GF-D8 (cell line): ENCODE data around the gene EGLN1.

ENCODE experiments used
- DNase-seq: peaks from one replicate; lab custom pipeline; 2025; lab: John Stamatoyannopoulos, UW

EGLN1 gene

DNA sequence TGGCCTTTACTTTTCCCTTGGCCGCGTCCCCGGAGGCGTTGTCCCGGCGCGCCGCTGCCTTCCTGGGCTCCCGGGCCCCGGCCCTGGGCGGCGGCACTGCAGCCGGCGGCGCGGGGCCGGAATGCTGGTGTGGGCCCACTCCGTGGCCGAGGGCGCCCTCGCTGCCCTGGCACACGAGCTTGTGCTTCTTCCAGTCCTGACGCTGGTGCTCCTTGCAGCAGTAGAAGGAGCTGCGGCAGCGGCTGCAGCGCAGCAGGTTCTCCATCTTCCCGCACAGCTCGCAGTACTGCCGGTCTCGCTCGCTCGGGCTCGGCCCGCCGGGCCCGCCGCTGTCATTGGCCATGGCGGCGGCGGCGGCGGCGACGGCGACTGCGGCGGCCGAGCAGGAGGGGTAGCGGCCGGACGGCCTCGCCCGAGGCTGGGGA, 529 bp downstream of the EGLN1 start:
- no peak for DNase-seq

DNA sequence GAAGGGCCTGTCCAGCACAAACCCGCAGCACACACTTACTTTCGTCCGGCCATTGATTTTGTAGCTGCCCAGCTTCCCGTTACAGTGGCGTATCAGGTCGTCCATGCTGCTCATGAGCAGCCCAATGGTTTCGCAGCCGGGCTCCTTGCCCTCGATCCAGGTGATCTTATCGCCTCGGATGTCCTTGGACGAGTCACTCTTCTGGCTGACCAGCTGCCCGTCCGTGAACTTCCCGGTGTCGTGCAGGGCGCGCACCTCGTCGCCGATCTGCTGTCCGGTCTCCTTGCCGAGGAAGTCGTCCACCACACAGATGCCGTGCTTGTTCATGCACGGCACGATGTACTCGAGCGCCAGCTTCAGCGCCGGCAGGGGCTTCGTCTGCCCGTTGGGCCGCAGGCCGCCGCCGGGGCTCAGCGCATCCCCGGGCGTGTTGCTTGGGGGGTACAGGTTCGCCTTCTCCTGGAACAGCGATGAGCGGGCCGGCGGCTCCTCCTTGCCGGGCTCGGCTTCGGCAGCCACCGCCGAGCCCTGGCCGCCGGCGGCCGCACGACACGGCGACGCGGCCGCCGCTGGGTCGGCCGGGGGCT, 1.0 kb downstream of the EGLN1 start:
- DNase-seq = no peak

DNA sequence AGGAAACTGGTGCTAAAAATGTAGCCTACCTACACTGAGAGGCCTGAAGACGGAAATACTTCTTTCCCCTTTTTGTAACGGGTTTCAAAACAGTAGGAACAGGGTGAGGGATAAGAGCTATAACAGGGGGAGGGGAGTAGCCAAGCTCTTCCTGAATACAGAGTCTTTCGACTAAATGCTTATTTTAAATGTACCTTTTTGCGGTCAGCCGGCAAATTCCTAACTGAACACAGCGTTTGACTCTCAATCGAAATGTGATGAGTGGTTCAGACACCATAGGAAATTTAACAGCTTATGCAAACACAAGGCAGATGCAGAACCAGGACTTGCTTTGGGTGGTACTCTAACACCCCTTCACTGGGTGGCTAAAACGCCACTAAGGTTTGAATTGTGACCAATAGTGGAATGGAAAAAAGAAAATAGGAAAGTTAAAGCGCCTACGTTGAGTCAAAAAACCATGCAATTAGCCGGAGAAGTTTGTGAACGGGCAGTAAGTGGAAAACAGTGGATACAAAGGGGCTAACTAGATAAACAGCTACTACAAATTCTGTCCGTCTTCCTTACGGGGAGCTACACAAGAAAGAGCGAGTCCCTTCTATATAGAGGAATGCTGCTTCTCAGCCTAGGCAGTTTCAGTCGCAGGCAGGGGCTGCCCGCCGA, 1.7 kb downstream of the EGLN1 start:
- DNase-seq = peak; percentile 48

DNA sequence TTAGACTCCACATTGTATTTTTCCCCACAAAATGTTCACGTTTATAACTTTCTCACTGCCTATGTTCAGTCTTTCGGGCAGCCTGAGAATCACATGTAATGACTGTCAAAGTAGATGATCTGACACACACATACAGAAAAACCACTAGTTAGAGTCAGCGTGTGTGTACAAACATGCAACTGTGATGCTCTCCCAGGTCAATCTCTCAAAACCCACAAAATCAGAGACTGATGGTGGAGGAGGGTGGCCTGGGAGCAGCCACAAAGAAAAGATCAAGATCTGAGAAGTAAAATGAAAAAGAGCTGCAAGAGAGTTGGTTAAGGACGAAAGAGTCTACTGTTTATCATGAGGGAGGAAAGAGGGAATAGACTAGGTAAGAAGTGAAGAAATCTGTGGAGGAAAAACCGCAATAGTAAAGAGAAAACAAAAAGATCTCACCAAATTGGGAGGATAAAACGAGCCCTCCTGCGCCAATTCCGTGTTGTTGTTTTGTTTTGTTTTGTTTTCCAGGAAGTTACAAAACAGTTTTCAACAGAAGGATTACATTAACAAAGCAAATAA, 2.3 kb downstream of the EGLN1 start:
- DNase-seq = no peak

DNA sequence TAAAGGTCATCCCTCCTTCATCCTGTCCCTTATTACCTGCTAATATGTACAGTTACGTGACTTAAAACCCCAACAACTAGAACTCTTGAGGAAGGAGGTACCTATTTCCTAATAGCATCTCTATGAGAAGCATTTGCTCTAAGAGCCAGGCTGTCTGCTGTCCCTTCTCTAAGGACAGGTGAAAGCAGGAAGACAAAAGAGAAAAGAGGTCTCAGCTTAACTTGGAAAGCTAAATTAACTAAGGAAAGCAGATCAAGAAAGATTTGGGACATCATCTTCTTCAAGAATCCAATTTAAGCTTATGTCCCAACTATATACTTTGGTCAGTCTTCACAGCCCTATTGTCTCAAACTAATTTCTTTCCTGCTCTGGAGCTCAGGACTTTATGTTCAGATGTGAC, 2.9 kb downstream of the EGLN1 start:
- DNase-seq = no peak

DNA sequence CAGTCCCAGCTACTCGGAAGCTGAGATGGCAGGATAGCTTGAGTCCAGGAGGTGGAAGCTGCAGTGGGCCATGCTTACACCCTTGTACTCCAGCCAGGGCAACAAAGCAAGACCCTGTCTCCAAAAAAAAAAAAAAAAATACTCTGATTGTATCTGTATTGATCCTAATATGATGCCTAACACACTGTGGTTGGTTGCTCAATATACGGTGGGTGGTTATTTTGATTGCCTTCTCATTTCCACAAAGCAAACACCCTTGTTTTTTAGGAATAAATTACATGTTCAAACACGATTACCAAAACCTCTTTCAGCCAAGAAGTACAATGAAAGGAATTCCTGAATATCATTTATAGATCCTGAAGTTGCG, 3.4 kb downstream of the EGLN1 start:
- DNase-seq = no peak

DNA sequence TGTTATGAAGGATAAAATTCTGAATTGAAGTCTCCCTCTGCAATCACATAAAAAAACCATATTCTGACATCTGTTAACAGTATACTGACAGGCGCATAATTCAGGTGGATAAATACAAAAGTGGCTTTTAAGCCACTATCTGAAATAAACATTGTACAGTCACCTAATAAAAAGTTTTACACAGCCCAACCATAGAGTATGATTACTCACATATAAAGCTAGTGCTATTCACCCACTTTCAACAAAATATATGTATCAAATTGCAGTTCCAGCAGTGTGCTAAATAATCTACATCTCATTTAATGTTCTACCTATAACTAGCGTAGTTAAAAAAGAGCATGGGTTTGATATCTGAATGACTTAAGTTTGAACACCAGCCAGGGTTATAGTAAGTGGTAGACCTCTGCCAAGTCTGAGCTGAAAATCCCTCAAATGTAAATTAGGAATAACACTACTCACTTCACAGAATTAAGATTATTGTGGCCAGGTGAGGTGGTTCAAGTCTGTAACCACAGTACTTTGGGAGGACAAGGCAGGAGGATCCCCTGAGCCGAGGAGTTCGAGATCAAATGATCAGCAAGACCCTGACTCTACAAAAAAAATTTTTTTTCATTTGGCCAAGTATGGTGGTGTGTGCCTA, 3.9 kb downstream of the EGLN1 start:
- no peak for DNase-seq

DNA sequence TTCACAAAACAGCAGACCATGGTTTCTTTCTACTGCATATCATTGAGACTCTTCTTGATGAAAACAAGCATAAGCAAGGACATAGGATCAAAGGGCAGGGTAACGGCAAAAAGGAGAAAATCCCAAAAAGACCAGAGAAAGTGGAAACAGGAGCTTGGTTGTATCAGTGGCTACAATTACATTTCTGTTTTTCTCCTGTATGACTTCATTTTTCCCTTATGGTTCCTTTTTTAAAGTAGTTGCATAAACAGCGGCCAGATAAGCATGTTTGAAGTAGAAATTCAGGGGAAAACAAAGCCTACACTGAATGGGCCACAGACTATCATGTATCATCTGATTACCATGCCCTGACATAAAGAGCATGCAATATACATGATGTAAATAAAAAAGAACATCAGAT, 4.6 kb downstream of the EGLN1 start:
- DNase-seq = peak; percentile 6

DNA sequence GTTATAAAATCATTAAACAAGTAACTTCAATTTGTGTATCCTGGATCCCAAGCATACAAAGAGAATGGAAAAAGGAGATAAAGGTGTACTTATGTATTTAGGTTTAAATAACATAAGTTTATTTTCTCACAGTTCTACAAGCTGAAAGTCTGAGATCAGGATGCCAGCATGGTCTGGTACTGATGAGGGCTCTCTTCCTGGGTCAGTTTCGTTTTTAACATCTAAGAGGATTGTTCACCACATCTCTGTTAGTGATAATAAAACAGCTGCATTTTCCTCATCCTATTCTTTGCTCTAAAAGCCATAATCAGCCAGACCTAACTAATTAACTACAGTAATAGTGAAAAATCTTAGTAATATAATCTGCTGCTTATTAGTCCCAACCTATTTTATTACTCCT, 5.2 kb downstream of the EGLN1 start:
- no peak for DNase-seq

DNA sequence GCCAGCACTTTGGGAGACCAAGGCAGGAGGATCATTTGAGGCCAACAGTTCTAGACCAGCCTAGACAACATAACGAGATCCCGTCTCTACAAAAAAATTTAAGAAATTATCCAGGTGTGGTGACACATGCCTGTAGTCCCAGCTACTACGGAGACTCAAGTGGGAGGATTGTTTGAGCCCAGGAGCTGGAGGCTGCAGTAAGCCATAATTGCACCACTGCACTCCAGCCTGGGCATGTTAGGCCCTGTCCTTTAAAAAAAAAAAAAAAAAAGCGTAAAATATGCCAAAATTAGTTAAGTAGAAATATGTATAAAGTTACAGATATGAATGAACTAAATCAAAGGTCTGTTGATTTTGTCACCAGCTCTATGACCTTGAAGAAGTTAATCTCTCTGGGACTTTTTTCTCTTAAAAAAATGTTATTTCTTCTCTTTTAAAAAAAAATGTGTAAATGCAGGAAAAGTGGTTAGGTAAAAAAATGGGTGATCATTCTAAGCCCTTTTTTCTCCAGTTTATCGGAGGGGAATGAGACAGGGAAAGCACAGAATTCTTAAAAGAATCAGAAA, 7.0 kb downstream of the EGLN1 start:
- DNase-seq = no peak

DNA sequence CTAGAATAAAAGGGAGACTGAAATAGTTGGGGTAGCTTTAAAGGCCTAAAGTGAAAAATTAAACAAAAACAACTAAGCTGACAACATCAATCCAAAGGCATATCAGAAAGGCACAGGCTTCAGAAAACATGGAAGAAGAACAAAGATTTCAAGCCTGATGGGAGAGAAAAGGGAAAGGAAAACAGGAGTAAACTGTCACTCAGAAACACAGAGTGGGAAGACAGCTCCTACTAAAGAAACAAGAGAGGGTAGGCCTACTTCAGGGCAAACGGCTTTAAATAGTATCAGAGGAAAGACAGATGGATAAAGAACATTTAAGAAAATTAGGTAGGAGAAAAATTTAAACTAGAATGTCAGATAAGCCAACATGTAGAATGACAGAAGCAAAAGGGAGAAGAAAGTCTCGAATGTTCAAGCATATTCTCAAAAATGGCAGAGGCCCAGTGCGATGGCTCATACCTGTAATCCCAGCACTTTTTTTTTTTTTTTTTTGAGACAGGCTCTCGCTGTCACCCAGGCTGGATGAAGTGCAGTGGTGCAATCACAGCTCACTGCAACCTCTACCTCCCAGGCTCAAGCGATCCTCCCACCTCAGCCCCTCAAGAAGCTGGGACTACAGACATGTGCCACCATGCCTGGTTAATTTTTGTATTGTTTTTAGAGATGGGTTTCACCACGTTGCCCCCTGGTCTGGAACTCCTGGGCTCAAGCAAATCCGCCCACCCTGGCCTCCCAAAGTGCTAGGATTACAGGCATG, 7.6 kb downstream of the EGLN1 start:
- DNase-seq = no peak

DNA sequence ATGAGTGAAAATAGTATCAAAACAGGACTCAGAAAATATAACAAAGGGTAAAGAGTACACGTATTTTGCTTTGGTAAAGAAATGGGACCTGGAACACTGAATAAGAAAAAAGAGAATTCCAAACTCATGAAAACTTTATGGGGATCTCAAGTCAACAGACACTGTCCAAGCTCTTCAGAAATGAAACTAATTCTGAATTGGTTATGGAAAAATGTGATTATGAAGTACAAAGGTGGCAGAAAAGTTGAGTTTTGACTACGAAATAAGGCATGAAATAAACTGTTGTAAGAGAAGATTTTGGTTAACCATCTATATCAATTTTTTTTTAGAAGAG, 8.4 kb downstream of the EGLN1 start:
- DNase-seq = no peak

DNA sequence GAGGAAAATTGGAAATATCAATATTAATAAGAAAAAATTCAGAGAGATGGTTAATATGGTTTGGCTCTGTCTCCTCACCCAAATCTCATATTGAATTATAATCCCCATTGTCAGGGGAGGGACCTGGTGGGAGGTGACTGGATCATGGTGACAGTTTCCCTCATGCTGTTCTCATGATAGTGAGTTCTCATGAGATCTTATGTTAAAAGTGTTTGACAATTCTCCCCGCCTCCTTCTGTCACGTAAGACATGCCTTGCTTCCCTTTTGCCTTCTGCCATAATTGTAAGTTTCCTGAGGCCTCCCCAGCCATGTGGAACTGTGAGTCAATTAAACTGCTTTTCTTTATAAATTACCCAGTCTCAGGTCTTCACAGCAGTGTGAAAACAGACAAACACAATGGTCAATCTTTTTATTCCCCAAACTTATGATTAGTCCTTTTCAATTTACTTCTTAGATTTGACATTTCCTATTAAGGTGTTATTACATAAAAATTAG, 11.0 kb downstream of the EGLN1 start:
- no peak for DNase-seq

DNA sequence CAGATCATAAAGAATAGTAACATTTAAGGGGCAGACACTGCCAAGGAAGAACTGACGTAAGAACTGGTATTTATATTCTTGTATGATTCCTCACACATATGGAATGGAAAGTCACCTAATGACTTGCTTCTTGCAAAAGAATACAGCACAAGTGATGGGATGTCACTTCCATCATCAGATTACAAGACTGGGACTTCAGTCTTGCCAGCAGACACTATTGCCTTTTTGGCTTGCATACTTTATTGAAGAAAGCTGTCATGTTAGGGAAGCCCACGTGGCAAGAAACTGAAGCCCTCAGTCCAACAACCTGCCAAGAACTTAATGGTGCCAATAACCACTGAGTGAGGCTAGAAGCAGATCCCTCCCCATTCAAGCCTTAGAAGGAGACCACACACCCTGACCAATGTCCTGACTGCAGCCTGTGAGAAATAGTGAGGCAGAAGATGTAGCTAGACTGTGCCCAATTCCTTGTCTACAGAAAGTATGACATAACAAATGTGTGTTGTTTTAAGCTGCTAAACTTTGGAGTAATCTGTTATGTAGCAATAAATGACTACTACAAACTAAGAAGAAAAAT, 12.0 kb downstream of the EGLN1 start:
- no peak for DNase-seq

DNA sequence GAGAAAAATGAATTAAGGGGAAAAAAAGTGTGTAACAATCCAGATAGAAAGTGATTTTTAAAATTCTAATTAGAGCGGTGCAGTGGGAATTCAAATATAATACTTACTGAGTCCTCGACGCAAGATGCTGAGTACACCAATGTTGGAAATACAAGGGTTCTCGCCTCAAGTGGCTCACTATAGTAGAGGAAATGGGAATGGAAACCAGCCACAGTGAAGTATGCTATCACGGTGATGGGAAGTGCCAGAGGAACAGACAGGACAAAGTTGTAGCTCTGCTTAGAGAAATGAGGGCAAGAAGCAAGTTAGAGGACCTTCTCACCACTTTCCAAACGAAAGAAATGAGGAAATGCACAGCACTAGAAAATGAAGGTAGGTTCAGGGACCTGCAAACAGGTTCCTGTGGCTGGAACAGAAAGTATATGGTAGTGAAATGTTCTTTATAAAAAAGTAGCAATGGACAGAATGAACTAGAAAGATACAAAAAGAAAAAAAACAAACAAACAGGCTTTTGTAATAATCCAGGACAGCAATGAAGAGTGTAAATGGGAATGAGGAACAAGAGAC, 13.5 kb downstream of the EGLN1 start:
- DNase-seq = no peak

DNA sequence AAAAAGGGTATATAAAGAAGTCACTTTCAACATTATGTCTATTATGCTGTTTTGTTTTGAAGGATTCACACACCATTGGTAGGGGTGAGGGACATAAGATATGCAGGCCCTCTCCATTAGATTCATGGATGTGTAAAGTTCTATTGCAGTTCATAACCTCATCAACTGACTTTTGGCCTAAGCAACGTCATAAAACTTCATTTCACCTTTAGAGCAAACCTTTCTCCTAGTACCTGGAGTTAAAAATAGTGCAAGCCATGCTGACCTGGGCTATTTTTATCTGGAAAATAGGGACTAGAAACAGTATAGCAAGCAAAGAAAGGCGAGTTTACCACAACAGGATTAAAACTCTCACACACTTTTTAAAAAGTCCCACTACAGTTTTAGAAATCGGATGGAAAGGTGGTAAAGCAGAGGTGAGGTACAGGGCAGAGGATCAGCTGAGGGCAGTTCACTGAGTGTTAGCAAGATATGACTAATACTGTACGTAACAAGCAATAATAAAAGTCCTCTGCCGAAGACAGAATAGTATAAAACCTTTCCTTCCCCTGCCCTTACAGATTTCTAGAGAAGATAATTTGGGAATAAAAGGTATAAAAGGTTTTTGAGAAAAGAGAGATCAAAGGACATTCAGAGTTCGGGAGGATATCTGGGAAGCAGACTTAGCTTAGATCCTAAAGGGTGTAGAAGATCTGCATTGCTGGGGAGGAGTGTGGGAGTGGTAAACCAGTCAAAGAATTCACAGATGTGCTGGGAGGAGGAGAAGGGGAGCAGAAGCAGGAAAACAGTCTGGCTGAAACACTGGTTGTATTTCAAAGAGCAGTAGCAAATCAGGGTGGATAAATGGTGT, 14.3 kb downstream of the EGLN1 start:
- DNase-seq = no peak

DNA sequence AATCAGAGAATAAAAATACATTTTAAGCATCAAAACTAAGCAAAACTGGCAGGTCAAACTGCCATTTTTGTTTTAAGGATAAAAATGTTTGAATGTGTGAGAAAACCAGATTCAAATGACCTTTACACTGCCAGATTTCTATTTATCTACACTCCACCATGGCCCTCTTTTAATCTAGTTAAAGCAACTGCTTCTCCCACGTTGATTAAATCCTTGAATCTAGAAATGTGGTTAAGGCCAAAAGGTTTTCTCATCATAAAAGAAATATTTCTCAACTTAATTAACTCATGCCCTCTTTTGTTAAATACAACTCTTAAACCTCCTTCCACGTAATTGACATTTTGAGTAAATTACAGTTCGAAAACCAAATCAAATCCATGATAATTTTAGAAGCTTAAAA, 15.0 kb downstream of the EGLN1 start:
- DNase-seq = no peak

DNA sequence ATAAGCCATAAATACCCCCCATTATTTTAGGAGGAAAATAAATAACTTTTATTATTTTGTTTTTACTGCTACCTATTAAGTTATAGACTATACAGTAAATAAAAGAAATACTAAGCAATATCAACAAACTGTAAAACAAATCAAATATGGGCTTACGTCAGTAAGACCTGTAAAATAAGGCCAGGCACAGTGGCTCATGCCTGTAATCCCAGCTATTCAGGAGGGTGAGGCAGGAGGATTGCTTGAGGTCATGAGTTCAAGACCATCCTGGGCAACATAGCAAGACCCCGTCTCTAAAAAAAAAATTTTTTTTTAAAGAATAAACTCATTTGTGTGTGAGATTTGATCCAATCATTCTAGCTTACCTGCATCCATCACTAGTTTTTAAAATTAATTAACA, 17.8 kb downstream of the EGLN1 start:
- DNase-seq = no peak

DNA sequence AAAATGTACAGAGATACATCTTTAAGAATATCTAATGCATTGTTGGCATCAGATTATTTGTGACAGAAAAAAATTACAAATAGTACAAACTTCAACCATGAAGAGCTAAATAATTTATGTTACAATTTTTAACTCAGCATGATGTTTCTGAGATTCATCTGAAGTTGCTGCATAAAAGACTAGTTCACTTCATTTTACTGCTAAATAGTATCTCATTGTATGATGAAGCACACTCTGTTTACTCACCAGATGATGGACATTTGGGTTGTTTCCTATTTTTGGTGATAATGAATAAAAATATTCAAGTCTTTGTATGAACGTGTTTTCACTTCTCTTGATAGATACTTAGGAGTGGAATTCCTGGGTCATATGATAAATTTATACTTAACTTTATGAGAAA, 20.6 kb downstream of the EGLN1 start:
- DNase-seq = no peak

DNA sequence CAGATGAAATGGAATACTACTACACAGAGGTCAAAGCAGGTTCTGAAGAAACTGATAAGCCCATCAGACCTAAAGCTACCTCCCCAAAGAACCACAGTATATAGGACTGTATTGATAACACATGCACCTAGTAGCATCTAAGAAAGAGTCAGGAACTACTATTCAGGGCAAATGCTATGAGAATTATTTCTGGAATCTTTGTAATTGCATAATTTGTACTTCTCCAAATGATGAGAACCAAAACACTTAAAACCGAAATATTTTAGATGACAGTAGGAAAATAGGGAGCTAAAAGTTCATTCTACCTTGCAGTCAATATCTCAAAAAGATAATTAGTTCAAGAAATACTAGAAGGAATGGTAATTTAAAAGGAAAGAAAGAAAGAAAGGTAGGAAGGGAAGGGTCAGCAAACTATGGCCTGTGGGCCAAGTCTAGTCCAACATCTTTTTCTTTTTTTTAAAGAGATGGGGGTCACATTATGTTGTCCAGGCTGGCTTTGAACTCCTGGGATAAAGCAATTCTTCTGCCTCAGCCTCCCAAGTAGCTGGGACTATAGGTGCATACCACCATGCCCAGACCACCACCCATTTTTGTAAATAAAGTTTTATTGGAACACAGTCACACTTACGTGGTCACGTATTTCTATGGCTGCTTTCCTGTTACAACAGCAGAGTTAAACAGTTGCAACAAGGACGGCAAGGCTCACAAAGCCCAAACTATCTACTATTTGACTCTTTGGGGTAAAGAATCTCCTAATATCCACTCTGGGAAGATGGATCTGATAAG, 24.0 kb downstream of the EGLN1 start:
- DNase-seq = no peak
